OCI-LY1 (cell line): ENCODE data around the gene GPRIN3.

Experiments used
- EZH2 ChIP-seq: fragments of 200-600 bp; sonication (generic), shearing (Covaris generic); IDR thresholded peaks from 2 replicates; pipeline ENCODE4 v1.8.0; 2017; ENCODE audit warnings: borderline replicate concordance, mixed run types, mild to moderate bottlenecking, antibody characterized with exemption, low read length, moderate library complexity, mixed read lengths
- TF ChIP-seq, protein P1 (sequence below): fragments of 200-600 bp; sonication (generic), shearing (Covaris generic); IDR thresholded peaks from 2 replicates; pipeline ENCODE4 v1.5.1; 2017; ENCODE audit warnings: mild to moderate bottlenecking, antibody characterized with exemption, low read length, moderate library complexity, mixed read lengths

DNA sequence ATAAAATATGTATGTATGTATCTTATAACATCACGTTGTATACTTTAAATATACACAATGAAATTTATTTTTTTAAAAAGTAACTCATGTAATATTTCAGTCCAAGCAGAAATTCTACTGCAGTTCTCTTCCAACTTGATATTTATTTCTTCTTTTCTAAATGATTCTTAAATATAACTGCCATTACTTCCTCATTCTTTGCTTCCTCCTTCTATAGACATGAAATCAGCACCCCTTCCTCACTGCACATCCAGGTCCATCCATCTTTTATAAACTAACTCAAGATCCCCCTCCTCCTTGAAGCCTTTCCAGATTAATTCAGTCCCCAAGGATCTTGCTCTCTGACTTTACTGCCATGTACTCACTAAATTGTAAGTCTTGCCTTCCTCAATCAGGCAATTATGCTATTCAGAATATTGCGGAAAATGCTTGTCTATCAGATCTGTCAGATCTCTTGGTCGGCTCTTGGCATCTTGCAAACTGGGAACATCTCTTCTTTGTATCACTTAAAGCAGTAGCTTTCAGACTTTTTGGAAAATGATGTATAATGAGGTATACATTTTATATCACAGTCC lies 3.7 kb downstream of the GPRIN3 start:
- TF ChIP-seq, protein P1, sequence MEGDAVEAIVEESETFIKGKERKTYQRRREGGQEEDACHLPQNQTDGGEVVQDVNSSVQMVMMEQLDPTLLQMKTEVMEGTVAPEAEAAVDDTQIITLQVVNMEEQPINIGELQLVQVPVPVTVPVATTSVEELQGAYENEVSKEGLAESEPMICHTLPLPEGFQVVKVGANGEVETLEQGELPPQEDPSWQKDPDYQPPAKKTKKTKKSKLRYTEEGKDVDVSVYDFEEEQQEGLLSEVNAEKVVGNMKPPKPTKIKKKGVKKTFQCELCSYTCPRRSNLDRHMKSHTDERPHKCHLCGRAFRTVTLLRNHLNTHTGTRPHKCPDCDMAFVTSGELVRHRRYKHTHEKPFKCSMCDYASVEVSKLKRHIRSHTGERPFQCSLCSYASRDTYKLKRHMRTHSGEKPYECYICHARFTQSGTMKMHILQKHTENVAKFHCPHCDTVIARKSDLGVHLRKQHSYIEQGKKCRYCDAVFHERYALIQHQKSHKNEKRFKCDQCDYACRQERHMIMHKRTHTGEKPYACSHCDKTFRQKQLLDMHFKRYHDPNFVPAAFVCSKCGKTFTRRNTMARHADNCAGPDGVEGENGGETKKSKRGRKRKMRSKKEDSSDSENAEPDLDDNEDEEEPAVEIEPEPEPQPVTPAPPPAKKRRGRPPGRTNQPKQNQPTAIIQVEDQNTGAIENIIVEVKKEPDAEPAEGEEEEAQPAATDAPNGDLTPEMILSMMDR, result no peak
- no peak for TF ChIP-seq EZH2
